ENCODE measurements around the gene CSAD.

The CSAD gene

GRCh38 chr12:53152390-53152789 is 28.3 kb downstream of the CSAD start:
- TF ChIP-seq, protein P1, sequence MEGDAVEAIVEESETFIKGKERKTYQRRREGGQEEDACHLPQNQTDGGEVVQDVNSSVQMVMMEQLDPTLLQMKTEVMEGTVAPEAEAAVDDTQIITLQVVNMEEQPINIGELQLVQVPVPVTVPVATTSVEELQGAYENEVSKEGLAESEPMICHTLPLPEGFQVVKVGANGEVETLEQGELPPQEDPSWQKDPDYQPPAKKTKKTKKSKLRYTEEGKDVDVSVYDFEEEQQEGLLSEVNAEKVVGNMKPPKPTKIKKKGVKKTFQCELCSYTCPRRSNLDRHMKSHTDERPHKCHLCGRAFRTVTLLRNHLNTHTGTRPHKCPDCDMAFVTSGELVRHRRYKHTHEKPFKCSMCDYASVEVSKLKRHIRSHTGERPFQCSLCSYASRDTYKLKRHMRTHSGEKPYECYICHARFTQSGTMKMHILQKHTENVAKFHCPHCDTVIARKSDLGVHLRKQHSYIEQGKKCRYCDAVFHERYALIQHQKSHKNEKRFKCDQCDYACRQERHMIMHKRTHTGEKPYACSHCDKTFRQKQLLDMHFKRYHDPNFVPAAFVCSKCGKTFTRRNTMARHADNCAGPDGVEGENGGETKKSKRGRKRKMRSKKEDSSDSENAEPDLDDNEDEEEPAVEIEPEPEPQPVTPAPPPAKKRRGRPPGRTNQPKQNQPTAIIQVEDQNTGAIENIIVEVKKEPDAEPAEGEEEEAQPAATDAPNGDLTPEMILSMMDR (IDR thresholded peaks at IDR 0.05) = no peak

GRCh38 chr12:53151039-53151438 is 29.7 kb downstream of the CSAD start:
- TF ChIP-seq, protein P1 (IDR thresholded peaks at IDR 0.05) = no peak

DNA sequence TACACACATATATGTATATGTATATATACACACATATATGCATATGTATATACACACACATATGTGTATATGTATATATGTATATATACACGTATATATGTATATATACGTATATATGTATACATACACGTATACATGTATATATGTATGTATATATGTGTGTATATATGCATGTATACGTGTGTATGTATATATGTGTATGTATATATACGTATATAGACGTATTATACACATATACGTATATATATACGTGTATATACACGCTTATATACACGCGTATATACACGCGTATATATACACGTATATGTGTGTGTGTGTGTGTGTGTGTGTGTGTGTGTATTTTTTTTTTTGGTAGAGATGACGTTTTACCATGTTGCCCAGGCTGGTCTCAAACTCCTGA is 33.1 kb downstream of the CSAD start:
- TF ChIP-seq, protein P1 (IDR thresholded peaks at IDR 0.05) = no peak

DNA sequence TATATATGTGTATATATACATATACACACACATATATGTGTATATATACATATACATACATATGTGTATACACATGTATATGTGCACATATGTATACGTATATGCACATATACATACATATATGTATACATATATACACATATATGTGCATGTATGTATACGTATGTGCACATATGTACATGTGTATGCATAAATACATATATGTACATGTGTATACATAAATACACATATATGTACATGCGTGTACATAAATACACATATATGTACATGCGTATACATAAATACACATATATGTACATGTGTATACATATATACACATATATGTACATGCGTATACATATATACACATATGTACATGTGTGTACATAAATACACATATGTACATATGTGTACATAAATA is 33.5 kb downstream of the CSAD start:
- TF ChIP-seq, protein P1 (IDR thresholded peaks at IDR 0.05) = no peak

GRCh38 chr12:53145383-53146260 is 35.1 kb downstream of the CSAD start:
- TF ChIP-seq, protein P1 (IDR thresholded peaks at IDR 0.05) = no peak

GRCh38 chr12:53143355-53143754 is 37.4 kb downstream of the CSAD start:
- TF ChIP-seq, protein P1 (IDR thresholded peaks at IDR 0.05) = no peak

- TF ChIP-seq, protein P1 (IDR thresholded peaks at IDR 0.05) = no peak
Observed at GRCh38 chr12:53133722-53134121, 47.0 kb downstream of the CSAD start.

Measured in LNCAP (cell line).